Measurements from ENCODE around the gene ZFP42. TPM values are rescaled to one million over a fixed set of nuclear protein-coding genes. Genes with fewer than 3 reads are reported as not detected.

Gene ZFP42
- total RNA-seq, 4 donors from 2014 or later = not detected

DNA sequence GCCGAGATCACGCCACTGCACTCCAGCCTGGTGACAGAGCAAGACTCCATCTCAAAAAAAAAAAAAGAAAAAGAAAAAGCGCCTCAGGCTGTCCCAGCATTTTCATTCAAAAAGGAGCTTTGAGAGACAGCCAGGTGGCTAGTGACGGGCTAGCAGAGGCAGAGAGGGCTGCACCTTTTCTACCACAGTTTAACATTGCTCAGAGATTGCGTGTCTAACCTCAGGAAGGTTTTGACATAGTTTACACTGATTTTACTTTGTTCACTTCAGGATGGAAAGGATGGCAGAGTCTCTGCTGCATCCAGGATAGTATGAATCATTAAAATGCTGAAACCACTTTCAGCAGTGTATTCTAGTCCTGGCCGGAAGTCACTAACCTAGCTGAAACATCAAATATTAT is 28.1 kb downstream of the ZFP42 start:
- Histone ChIP-seq H3K27ac (replicated peaks in 1 of 4) (no peak overlapping the region), H3K9me3 (no peaks in the 10 kb centered on the region), H3K36me3 (no peaks in the 10 kb centered on the region), H3K4me1 (no peaks in the 10 kb centered on the region), H3K27me3 (no peaks in the 10 kb centered on the region), H3K4me3 (no peak overlapping the region)
- TF ChIP-seq EP300 (IDR thresholded peaks at IDR 0.05) (no peak), CTCF (IDR thresholded peaks at IDR 0.05) (no peak), POLR2AphosphoS5 (IDR thresholded peaks at IDR 0.05) (no peak), POLR2A (IDR thresholded peaks at IDR 0.05; ENCODE audit: low read depth) (no peak)
- intact Hi-C loops (cut with DNase I) = no loop called here
- no peak for DNase-seq (ENCODE audit: extremely low spot score)
- 73% methylated on average over 6 of the region's 6 CpGs for WGBS

DNA sequence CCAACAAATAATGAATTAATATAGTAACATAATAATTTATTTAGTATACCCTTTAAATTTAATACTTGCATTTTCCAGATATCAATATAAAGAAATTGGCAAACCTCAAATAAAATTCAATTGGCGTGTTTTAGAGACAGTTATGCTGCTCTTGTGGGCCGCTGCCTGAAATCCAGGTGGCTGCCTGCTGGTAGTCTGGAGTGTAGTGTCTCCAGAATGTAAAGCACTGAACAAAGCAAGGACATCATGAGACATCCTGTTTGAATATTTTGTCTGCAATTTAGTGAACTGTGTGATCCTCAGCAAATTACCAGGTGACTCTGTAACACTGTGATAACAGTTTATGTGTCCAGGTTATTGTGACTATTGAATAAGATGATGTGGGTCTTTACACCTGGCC is 29.9 kb downstream of the ZFP42 start:
- Histone ChIP-seq H3K27ac (replicated peaks in 1 of 4) (no peak overlapping the region), H3K27me3 (no peaks in the 10 kb centered on the region), H3K4me3 (no peak overlapping the region), H3K9me3 (no peaks in the 10 kb centered on the region), H3K4me1 (no peaks in the 10 kb centered on the region), H3K36me3 (no peaks in the 10 kb centered on the region)
- TF ChIP-seq EP300 (IDR thresholded peaks at IDR 0.05) = no peak
- no peak for TF ChIP-seq CTCF (IDR thresholded peaks at IDR 0.05)
- TF ChIP-seq POLR2AphosphoS5 (IDR thresholded peaks at IDR 0.05) = no peak
- TF ChIP-seq POLR2A (IDR thresholded peaks at IDR 0.05; ENCODE audit: low read depth) = no peak
- WGBS = 97% methylated on average over 2 of the region's 2 CpGs
- no peak for DNase-seq (ENCODE audit: extremely low spot score)
- intact Hi-C loops (cut with DNase I) = no loop called here

DNA sequence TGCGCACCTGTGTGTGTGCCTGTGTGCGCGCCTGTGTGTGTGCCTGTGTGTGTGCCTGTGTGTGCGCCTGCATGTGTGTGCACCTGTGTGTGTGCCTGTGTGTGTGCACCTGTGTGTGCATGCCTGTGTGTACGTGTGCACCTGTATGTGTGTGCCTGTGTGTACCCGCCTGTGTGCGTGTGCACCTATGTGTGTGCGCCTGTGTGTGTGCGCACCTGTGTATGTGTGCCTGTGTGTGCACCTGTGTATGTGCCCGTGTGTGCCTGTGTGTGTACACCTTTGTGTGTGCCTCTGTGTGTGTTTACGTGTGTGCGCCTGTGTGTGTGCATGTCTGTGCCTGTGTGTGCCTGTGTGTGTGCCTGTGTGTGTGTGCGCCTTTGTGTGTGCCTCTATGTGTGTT is 33.5 kb downstream of the ZFP42 start:
- Histone ChIP-seq H3K36me3 (no peaks in the 10 kb centered on the region), H3K4me1 (no peaks in the 10 kb centered on the region), H3K9me3 (no peaks in the 10 kb centered on the region), H3K4me3 (no peak overlapping the region), H3K27me3 (no peaks in the 10 kb centered on the region), H3K27ac (replicated peaks in 1 of 4) (no peak overlapping the region)
- no peak for TF ChIP-seq POLR2AphosphoS5 (IDR thresholded peaks at IDR 0.05)
- no peak for TF ChIP-seq POLR2A (IDR thresholded peaks at IDR 0.05; ENCODE audit: low read depth)
- no peak for TF ChIP-seq EP300 (IDR thresholded peaks at IDR 0.05)
- no peak for TF ChIP-seq CTCF (IDR thresholded peaks at IDR 0.05)
- DNase-seq (ENCODE audit: extremely low spot score) = no peak
- intact Hi-C loops (cut with DNase I) = no loop called here
- WGBS = 94% methylated on average over 13 of the region's 13 CpGs

GRCh38 chr4:188030401-188030800 is 34.8 kb downstream of the ZFP42 start:
- Histone ChIP-seq H3K4me3 (no peak overlapping the region), H3K4me1 (no peaks in the 10 kb centered on the region), H3K36me3 (no peaks in the 10 kb centered on the region), H3K27me3 (no peaks in the 10 kb centered on the region), H3K9me3 (no peaks in the 10 kb centered on the region), H3K27ac (replicated peaks in 1 of 4) (no peak overlapping the region)
- TF ChIP-seq POLR2A (IDR thresholded peaks at IDR 0.05; ENCODE audit: low read depth) = no peak
- no peak for TF ChIP-seq CTCF (IDR thresholded peaks at IDR 0.05)
- no peak for TF ChIP-seq EP300 (IDR thresholded peaks at IDR 0.05)
- TF ChIP-seq POLR2AphosphoS5 (IDR thresholded peaks at IDR 0.05) = no peak
- intact Hi-C loops (cut with DNase I) = no loop called here
- DNase-seq (ENCODE audit: extremely low spot score) = no peak
- 89% methylated on average over 3 of the region's 3 CpGs for WGBS

GRCh38 chr4:188031751-188032150 is 36.2 kb downstream of the ZFP42 start:
- Histone ChIP-seq H3K36me3 (no peaks in the 10 kb centered on the region), H3K27ac (replicated peaks in 1 of 4) (no peak overlapping the region), H3K27me3 (no peaks in the 10 kb centered on the region), H3K4me1 (no peaks in the 10 kb centered on the region), H3K9me3 (no peaks in the 10 kb centered on the region), H3K4me3 (no peak overlapping the region)
- no peak for DNase-seq (ENCODE audit: extremely low spot score)
- intact Hi-C loops (cut with DNase I) = no loop called here
- 67% methylated on average over 18 of the region's 18 CpGs for WGBS
- no peak for TF ChIP-seq POLR2A (IDR thresholded peaks at IDR 0.05; ENCODE audit: low read depth)
- no peak for TF ChIP-seq CTCF (IDR thresholded peaks at IDR 0.05)
- TF ChIP-seq POLR2AphosphoS5 (IDR thresholded peaks at IDR 0.05) = no peak
- TF ChIP-seq EP300 (IDR thresholded peaks at IDR 0.05) = no peak
